ENCODE results near the gene CILP2.

GRCh38 chr19:19514881-19515641 is 23.0 kb upstream of the CILP2 start, which contains the start of gene TSSK6:
- TF ChIP-seq POLR2A (IDR thresholded peaks at IDR 0.05) (no peak), POLR2AphosphoS5 (IDR thresholded peaks at IDR 0.05) (no peak)
- TF ChIP-seq, protein P1, sequence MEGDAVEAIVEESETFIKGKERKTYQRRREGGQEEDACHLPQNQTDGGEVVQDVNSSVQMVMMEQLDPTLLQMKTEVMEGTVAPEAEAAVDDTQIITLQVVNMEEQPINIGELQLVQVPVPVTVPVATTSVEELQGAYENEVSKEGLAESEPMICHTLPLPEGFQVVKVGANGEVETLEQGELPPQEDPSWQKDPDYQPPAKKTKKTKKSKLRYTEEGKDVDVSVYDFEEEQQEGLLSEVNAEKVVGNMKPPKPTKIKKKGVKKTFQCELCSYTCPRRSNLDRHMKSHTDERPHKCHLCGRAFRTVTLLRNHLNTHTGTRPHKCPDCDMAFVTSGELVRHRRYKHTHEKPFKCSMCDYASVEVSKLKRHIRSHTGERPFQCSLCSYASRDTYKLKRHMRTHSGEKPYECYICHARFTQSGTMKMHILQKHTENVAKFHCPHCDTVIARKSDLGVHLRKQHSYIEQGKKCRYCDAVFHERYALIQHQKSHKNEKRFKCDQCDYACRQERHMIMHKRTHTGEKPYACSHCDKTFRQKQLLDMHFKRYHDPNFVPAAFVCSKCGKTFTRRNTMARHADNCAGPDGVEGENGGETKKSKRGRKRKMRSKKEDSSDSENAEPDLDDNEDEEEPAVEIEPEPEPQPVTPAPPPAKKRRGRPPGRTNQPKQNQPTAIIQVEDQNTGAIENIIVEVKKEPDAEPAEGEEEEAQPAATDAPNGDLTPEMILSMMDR (IDR thresholded peaks at IDR 0.05): no peak
